Caco-2 (cell line): Measurements from ENCODE around the gene BTNL9. TPM values are rescaled to one million over a fixed set of nuclear protein-coding genes. Genes with fewer than 3 reads are reported as not detected.

Experiments used
- BruUV-seq: library from RNA; stranded (reverse); fragments of 400-500 nt; replicated peaks from 2 replicates; lab custom pipeline; 2021; lab: Mats Ljungman, UMichigan
- CTCF ChIA-PET: fragments of 300-600 bp; sonication (Branson Sonifier 250); formaldehyde crosslinking; loops from one replicate; lab custom pipeline; 2022; ENCODE audit warnings: antibody characterized with exemption; lab: Charles Lee
- POLR2A ChIA-PET: fragments of 300-600 bp; sonication (Branson Sonifier 250); formaldehyde crosslinking; loops from one replicate; lab custom pipeline; 2022; ENCODE audit warnings: antibody characterized with exemption; lab: Charles Lee
- DNase-seq, 2 experiments: peaks; one replicate each; pipeline versions ENCODE4 v3.0.0 to v3.0.0-alpha.2; 2020 to 2022
- H3K27me3 ChIP-seq: replicated peaks from 2 replicates; pipeline ENCODE4 v1.6.0; 2011; ENCODE audit warnings: low read length; ENCODE audit not compliant: control insufficient read depth, insufficient read depth
- H3K36me3 ChIP-seq: 2 replicates; pipeline ENCODE4 v1.5.1; 2011; ENCODE audit warnings: low read length; ENCODE audit not compliant: control insufficient read depth, insufficient read depth
- H3K4me1 ChIP-seq: fragments of 250-450 bp; sonication (Bioruptor Pico); 2 replicates; pipeline ENCODE4 v1.5.1; 2020; ENCODE audit warnings: mild to moderate bottlenecking
- H3K4me3 ChIP-seq: 2 replicates; pipeline ENCODE4 v1.5.1; 2011; ENCODE audit warnings: low read depth, mild to moderate bottlenecking, control low read depth, low read length
- H3K9me3 ChIP-seq: fragments of 250-450 bp; sonication (Bioruptor Pico); 2 replicates; pipeline ENCODE4 v1.5.1; 2020; ENCODE audit warnings: mild to moderate bottlenecking, moderate library complexity
- H3K27ac Mint-ChIP-seq: one replicate; pipeline ENCODE4 v1.8.0; 2022; ENCODE audit warnings: mixed read lengths; ENCODE audit not compliant: unreplicated experiment
- H3K27me3 Mint-ChIP-seq: one replicate; pipeline ENCODE4 v1.8.0; 2022; ENCODE audit warnings: mixed read lengths; ENCODE audit not compliant: insufficient read depth, unreplicated experiment
- H3K36me3 Mint-ChIP-seq: one replicate; pipeline ENCODE4 v1.8.0; 2022; ENCODE audit warnings: mild to moderate bottlenecking, mixed read lengths; ENCODE audit not compliant: insufficient read depth, unreplicated experiment
- H3K4me1 Mint-ChIP-seq: one replicate; pipeline ENCODE4 v1.8.0; 2022; ENCODE audit warnings: low read depth, mixed read lengths; ENCODE audit not compliant: unreplicated experiment
- H3K4me3 Mint-ChIP-seq: one replicate; pipeline ENCODE4 v1.8.0; 2022; ENCODE audit warnings: mild to moderate bottlenecking, moderate library complexity, mixed read lengths; ENCODE audit not compliant: unreplicated experiment
- H3K9me3 Mint-ChIP-seq: one replicate; pipeline ENCODE4 v1.8.0; 2022; ENCODE audit warnings: mixed read lengths; ENCODE audit not compliant: unreplicated experiment
- intact Hi-C: fragments of 100-400 bp; cut with micrococcal nuclease; formaldehyde crosslinking; loops from one replicate; pipeline ENCODE4 v1.10.0; 2022; ENCODE audit not compliant: unreplicated experiment
- total RNA-seq: library from RNA; stranded (reverse); gene quantifications from 2 replicates; pipeline ENCODE4 v1.2.3, GENCODE V29; 2022
- TF ChIP-seq, protein P1 (sequence below), 2 experiments: fragments of 200-600 bp in 1 of 2; IDR thresholded peaks; 1 replicate in 1 of 2; 2 replicates in 1 of 2; pipeline versions ENCODE4 v1.5.1 to v1.8.0; 2011 to 2022; ENCODE audit warnings: antibody characterized with exemption in 1 of 2, control low read depth in 1 of 2, inconsistent platforms in 1 of 2, low read depth in 1 of 2, low read length in 1 of 2, mild to moderate bottlenecking in 1 of 2, moderate library complexity in 1 of 2; ENCODE audit not compliant: insufficient read depth in 1 of 2, severe bottlenecking in 1 of 2, unreplicated experiment in 1 of 2

The BTNL9 gene
- total RNA-seq, 1 experiment from 2014 or later, result 8.4 TPM

DNA sequence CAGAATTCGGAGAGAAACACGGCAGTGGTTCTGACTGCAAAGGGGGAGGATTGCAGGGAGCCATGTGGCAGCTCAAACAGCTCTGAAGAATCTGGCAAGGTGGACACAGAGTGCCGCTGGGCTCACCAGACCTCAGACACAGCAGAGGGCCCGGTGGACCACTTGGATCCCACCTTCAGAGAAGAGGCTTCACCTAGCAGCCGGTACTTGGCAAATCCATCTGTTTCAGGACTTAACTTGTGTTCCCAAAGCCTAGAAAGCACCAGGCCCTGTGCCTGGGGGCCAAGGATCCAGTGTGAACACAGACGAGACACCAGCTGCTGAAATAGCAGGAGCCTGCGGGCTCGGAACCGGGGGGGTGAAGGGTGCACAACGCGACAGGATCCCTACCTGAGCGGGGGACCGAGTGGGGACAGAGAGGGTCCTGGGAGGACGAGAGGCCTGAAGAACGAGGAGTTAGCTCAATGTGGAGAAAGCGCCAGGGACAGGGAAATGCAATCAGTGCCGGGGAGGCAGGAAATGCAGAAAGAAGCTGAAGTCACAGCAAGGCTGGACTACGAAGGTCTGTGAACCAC, 44.6 kb downstream of the BTNL9 start:
- ChIA-PET POLR2A (no interaction called here), CTCF (no interaction called here)
- no peaks in the 10 kb centered on the region for H3K36me3 ChIP-seq
- TF ChIP-seq, protein P1, sequence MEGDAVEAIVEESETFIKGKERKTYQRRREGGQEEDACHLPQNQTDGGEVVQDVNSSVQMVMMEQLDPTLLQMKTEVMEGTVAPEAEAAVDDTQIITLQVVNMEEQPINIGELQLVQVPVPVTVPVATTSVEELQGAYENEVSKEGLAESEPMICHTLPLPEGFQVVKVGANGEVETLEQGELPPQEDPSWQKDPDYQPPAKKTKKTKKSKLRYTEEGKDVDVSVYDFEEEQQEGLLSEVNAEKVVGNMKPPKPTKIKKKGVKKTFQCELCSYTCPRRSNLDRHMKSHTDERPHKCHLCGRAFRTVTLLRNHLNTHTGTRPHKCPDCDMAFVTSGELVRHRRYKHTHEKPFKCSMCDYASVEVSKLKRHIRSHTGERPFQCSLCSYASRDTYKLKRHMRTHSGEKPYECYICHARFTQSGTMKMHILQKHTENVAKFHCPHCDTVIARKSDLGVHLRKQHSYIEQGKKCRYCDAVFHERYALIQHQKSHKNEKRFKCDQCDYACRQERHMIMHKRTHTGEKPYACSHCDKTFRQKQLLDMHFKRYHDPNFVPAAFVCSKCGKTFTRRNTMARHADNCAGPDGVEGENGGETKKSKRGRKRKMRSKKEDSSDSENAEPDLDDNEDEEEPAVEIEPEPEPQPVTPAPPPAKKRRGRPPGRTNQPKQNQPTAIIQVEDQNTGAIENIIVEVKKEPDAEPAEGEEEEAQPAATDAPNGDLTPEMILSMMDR (IDR thresholded peaks at IDR 0.05; ENCODE audit: insufficient read depth in 1 of 2, low read depth in 1 of 2, low read length in 1 of 2, severe bottlenecking in 1 of 2, unreplicated experiment in 1 of 2), result no peak
- no peak overlapping the region for H3K4me3 ChIP-seq
- H3K4me3 Mint-ChIP-seq, result no peak overlapping the region
- H3K27me3 ChIP-seq, result no peaks in the 10 kb centered on the region
- peaks cover 15% of the 10 kb centered on the region for H3K9me3 Mint-ChIP-seq
- intact Hi-C loops, result loop anchor here (5.0 kb wide), 1 partner anchor 217 kb away; no protein-coding TSS in a partner anchor
- no peaks in the 10 kb centered on the region for H3K36me3 Mint-ChIP-seq
- no peaks in the 10 kb centered on the region for H3K4me1 Mint-ChIP-seq
- BruUV-seq, result no TSS peak
- H3K4me1 ChIP-seq, result no peaks in the 10 kb centered on the region
- no peaks in the 10 kb centered on the region for H3K27me3 Mint-ChIP-seq
- H3K9me3 ChIP-seq, result no peaks in the 10 kb centered on the region
- no peak for DNase-seq
- no peak overlapping the region for H3K27ac Mint-ChIP-seq

DNA sequence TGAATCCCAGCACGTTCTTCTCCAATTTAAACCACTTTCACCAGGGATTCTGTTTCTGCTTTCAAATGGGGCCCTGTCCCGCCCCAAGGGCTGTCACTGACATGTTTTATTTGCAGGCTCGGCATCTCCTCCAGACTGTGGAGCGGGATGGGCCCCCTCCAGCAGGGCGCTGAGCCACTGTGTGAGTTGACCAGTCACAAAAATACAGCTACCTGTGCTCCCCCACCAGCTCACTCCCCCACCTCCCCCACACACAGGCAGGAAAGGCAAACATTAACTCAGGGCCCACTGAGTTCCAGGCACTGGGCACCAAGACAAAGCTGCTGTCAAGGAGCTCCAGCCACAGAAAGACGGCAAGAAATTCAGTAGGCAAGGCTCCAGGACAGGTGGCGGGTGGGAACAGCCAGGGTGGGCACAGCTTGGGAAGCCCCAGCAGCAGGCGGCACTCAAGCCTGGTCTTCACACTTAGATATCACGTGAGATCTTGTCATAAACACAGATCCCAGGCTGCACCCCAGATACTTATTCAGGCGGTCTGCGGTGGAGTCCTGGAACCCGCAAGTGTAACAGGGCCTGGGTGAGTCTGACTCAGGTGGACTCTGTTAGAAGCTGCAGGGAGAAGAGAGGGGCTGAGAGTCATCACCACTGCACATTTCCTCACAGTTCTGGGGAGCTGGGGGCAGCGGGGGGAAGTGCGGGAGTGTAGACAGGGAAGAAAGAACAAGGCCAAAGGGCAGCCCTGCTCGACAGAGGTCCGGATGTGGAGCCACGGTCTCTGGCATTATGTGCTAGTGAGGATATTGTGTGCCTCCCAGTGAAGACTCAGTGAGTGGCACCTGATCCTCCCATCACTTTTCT, 46.2 kb downstream of the BTNL9 start:
- POLR2A ChIA-PET, result no interaction called here
- H3K4me3 ChIP-seq, result no peak overlapping the region
- H3K9me3 ChIP-seq, result no peaks in the 10 kb centered on the region
- DNase-seq, result no peak
- Mint-ChIP-seq H3K27ac (no peak overlapping the region), H3K4me1 (no peaks in the 10 kb centered on the region), H3K27me3 (no peaks in the 10 kb centered on the region), H3K9me3 (peaks cover 15% of the 10 kb centered on the region), H3K4me3 (no peak overlapping the region), H3K36me3 (no peaks in the 10 kb centered on the region)
- TF ChIP-seq, protein P1 (IDR thresholded peaks at IDR 0.05; ENCODE audit: insufficient read depth in 1 of 2, low read depth in 1 of 2, low read length in 1 of 2, severe bottlenecking in 1 of 2, unreplicated experiment in 1 of 2), result no peak
- H3K27me3 ChIP-seq, result no peaks in the 10 kb centered on the region
- H3K4me1 ChIP-seq, result no peaks in the 10 kb centered on the region
- H3K36me3 ChIP-seq, result no peaks in the 10 kb centered on the region
- intact Hi-C loops, result loop anchor here (5.0 kb wide), 1 partner anchor 219 kb away; no protein-coding TSS in a partner anchor
- CTCF ChIA-PET, result no interaction called here
- BruUV-seq, result no TSS peak

DNA sequence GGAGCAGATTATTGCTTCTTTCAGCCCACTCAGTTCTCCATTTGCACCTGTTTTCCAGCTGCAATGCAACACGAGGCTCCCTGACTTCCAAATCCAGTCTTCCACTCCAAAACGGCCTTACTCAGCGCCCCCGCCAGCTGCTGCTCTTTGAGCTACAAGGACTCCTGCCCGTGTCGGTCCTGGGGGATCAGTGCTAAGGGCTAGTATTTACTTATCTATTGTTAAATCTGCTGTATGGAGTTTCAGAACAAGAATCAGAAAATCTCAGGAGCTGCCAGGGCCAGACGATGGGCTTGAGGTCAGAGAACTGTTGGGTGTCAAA, 46.8 kb downstream of the BTNL9 start:
- no peaks in the 10 kb centered on the region for H3K9me3 ChIP-seq
- H3K36me3 Mint-ChIP-seq, result no peaks in the 10 kb centered on the region
- no TSS peak for BruUV-seq

More for the DNA sequence above, 46.8 kb downstream of the BTNL9 start:
- TF ChIP-seq, protein P1 (IDR thresholded peaks at IDR 0.05; ENCODE audit: insufficient read depth in 1 of 2, low read depth in 1 of 2, low read length in 1 of 2, severe bottlenecking in 1 of 2, unreplicated experiment in 1 of 2), result no peak
- no peak for DNase-seq
- H3K4me3 Mint-ChIP-seq, result no peak overlapping the region
- ChIA-PET POLR2A (no interaction called here), CTCF (interaction anchor here (0.7 kb wide), 1 partner anchor 98 kb away, joined by 3 read pairs; no protein-coding TSS in a partner anchor)
- Histone ChIP-seq H3K4me3 (no peak overlapping the region), H3K4me1 (no peaks in the 10 kb centered on the region), H3K36me3 (no peaks in the 10 kb centered on the region), H3K27me3 (no peaks in the 10 kb centered on the region)
- H3K27ac Mint-ChIP-seq, result no peak overlapping the region
- intact Hi-C loops, result loop anchor here (5.0 kb wide), 1 partner anchor 220 kb away; no protein-coding TSS in a partner anchor
- no peaks in the 10 kb centered on the region for H3K27me3 Mint-ChIP-seq
- peaks cover 12% of the 10 kb centered on the region for H3K9me3 Mint-ChIP-seq
- no peaks in the 10 kb centered on the region for H3K4me1 Mint-ChIP-seq
